ENCODE measurements around the gene TGFBR2.

DNA sequence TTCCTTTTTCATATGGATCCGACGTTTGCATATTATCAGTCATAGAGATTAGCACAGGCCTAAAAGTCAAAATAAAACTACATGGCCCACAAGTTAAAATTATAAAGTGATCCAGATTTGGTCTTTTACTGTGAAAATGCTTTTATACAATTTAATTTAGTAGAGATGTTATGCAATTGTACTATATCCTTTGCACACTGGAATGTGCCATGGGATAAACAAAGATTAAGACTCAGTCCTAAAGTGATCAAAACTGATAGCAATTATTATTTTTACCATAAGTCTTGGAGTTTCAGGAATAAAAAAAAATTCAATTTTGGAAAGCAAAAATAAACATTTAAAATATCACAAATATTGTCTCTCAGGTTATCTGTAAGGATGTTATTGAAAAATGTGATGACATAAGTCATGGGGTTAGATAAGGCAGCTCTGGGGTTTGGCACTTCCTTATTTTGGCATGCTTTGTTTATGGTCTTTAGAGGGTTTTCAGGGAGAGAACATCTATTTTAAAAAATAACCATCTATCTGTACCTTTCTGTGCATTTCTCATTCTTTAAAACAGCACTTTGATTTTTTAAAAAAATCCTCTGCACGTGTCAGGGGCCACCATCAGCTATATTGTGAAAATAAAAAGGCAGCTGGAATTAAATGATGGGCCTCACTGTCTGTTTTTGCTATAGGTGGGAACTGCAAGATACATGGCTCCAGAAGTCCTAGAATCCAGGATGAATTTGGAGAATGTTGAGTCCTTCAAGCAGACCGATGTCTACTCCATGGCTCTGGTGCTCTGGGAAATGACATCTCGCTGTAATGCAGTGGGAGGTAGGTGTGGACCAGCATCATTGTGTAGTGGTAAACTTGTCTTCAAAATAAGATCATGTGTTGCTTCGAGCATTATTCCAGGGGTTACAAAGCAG lies 67.3 kb downstream of the TGFBR2 start:
- no peak for TF ChIP-seq EZH2 (IDR thresholded peaks at IDR 0.05; ENCODE audit: low read depth, unreplicated experiment)
- TF ChIP-seq EZH2phosphoT487 (IDR thresholded peaks at IDR 0.05; ENCODE audit: unreplicated experiment): no peak
- TF ChIP-seq, protein P1, sequence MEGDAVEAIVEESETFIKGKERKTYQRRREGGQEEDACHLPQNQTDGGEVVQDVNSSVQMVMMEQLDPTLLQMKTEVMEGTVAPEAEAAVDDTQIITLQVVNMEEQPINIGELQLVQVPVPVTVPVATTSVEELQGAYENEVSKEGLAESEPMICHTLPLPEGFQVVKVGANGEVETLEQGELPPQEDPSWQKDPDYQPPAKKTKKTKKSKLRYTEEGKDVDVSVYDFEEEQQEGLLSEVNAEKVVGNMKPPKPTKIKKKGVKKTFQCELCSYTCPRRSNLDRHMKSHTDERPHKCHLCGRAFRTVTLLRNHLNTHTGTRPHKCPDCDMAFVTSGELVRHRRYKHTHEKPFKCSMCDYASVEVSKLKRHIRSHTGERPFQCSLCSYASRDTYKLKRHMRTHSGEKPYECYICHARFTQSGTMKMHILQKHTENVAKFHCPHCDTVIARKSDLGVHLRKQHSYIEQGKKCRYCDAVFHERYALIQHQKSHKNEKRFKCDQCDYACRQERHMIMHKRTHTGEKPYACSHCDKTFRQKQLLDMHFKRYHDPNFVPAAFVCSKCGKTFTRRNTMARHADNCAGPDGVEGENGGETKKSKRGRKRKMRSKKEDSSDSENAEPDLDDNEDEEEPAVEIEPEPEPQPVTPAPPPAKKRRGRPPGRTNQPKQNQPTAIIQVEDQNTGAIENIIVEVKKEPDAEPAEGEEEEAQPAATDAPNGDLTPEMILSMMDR (conservative IDR thresholded peaks at IDR 0.05; ENCODE audit: low read depth in 2 of 2): no peak
- no peak for TF ChIP-seq JUNB (IDR thresholded peaks at IDR 0.05; ENCODE audit: unreplicated experiment)
- no peak for TF ChIP-seq POLR2AphosphoS5 (IDR thresholded peaks at IDR 0.05; ENCODE audit: low read depth)

All from GM23338 (cell line).